Right lobe of liver (tissue), 4 donors: ENCODE data around the gene LY86.

Experiments
- POLR2A ChIP-seq: fragments of 450-650 bp; IDR thresholded peaks from one replicate; pipeline ENCODE4 v1.6.1; 2017; ENCODE audit warnings: antibody characterized with exemption, mild to moderate bottlenecking
- TF ChIP-seq, protein P1 (sequence below), 4 donors: fragments of 200-600 bp in 3 of 4; fragments of 450-650 bp in 1 of 4; IDR thresholded peaks; one replicate each; pipeline versions ENCODE4 v1.5.1 to v1.8.0; 2016 to 2022; ENCODE audit warnings: antibody characterized with exemption in 4 of 4, mild to moderate bottlenecking in 2 of 4
- donor health status: DM: no; HTN: no; CAD: no.
- donor health status: DM: no; HTN: no; CAD: no.
- donor health status: DM: no; HTN: yes; CAD: no.

DNA sequence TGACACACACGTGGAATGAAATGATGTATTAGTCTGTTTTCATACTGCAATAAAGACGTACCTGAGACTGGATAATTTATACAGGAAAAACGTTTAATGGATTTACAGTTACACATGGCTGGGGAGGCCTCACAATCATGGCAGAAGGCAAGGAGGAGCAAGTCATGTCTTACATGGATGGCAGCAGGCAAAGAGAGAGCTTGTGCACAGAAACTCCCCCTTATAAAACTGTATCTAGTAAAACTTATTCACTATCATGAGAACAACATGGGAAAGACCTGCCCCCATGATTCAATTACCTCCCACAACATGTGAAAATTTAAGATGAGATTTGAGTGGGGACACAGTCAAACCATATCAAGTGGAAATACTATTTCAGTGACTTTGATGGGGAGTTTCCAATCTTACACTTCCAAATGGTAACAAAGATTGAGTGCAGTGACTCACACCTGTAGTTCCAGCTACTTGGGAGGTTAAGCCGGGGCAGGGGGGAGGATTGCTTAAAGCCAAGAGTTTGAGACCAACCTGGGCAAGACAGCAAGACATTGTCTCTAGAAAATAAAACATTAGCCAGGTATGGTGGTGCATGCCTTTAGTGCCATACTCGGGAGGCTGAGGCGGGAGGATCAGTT lies 8.2 kb upstream of the LY86 start:
- TF ChIP-seq, protein P1, sequence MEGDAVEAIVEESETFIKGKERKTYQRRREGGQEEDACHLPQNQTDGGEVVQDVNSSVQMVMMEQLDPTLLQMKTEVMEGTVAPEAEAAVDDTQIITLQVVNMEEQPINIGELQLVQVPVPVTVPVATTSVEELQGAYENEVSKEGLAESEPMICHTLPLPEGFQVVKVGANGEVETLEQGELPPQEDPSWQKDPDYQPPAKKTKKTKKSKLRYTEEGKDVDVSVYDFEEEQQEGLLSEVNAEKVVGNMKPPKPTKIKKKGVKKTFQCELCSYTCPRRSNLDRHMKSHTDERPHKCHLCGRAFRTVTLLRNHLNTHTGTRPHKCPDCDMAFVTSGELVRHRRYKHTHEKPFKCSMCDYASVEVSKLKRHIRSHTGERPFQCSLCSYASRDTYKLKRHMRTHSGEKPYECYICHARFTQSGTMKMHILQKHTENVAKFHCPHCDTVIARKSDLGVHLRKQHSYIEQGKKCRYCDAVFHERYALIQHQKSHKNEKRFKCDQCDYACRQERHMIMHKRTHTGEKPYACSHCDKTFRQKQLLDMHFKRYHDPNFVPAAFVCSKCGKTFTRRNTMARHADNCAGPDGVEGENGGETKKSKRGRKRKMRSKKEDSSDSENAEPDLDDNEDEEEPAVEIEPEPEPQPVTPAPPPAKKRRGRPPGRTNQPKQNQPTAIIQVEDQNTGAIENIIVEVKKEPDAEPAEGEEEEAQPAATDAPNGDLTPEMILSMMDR (IDR thresholded peaks at IDR 0.05), result no peak
- TF ChIP-seq POLR2A, result no peak
